WTC11 (cell line): ENCODE measurements around the gene FAM163A. TPM values are rescaled to one million over a fixed set of nuclear protein-coding genes. Genes with fewer than 3 reads are reported as not detected.

Source experiments
- ATAC-seq: fragments of 200-7000 bp; cut with Tn5 transposase; 2 replicates; pipeline ENCODE4 v1.10.0; 2021; ENCODE audit warnings: mild to moderate bottlenecking, moderate library complexity
- CTCF ChIA-PET: fragments of 300-600 bp; sonication (Branson Sonifier 250); formaldehyde crosslinking; loops from one replicate; lab custom pipeline; 2021; ENCODE audit warnings: antibody characterized with exemption; lab: Charles Lee
- POLR2A ChIA-PET: fragments of 350-600 bp; sonication (Branson Sonifier 250); formaldehyde crosslinking; loops from one replicate; lab custom pipeline; 2021; ENCODE audit warnings: antibody characterized with exemption; lab: Charles Lee
- DNase-seq: peaks from one replicate; pipeline ENCODE4 v3.0.0; 2021; ENCODE audit warnings: low spot score
- H3K27ac Mint-ChIP-seq: 2 replicates; pipeline ENCODE4 v1.8.0; 2021; ENCODE audit warnings: mixed read lengths
- H3K27me3 Mint-ChIP-seq: 2 replicates; pipeline ENCODE4 v1.8.0; 2021; ENCODE audit warnings: low read depth, mild to moderate bottlenecking, moderate library complexity, mixed read lengths
- H3K36me3 Mint-ChIP-seq: 2 replicates; pipeline ENCODE4 v1.8.0; 2021; ENCODE audit warnings: mixed read lengths
- H3K4me1 Mint-ChIP-seq: 2 replicates; pipeline ENCODE4 v1.8.0; 2022; ENCODE audit warnings: mixed read lengths
- H3K4me3 Mint-ChIP-seq: 2 replicates; pipeline ENCODE4 v1.8.0; 2021; ENCODE audit warnings: mild to moderate bottlenecking, moderate library complexity, mixed read lengths
- H3K9me3 Mint-ChIP-seq: 2 replicates; pipeline ENCODE4 v1.8.0; 2021; ENCODE audit warnings: mixed read lengths
- ATF3 ChIP-seq: sonication (generic); formaldehyde crosslinking; conservative IDR thresholded peaks from 2 replicates; pipeline ENCODE4 v1.8.1; 2022; ENCODE audit warnings: mild to moderate bottlenecking, missing genetic modification reagents
- CBFB ChIP-seq: sonication (generic); formaldehyde crosslinking; IDR thresholded peaks from 2 replicates; pipeline ENCODE4 v1.8.1; 2022; ENCODE audit warnings: mild to moderate bottlenecking, low read depth, missing genetic modification reagents
- E2F4 ChIP-seq: sonication (generic); formaldehyde crosslinking; IDR thresholded peaks from 2 replicates; pipeline ENCODE4 v1.8.1; 2022; ENCODE audit warnings: low read depth, mild to moderate bottlenecking, moderate library complexity, missing genetic modification reagents, borderline replicate concordance
- GRHL2 ChIP-seq: fragments of 250-450 bp; sonication (Bioruptor Pico); IDR thresholded peaks from 2 replicates; pipeline ENCODE4 v1.8.0; 2022; ENCODE audit warnings: mild to moderate bottlenecking, moderate library complexity; ENCODE audit not compliant: insufficient replicate concordance, severe bottlenecking
- GTF2I ChIP-seq: fragments of 250-450 bp; sonication (Bioruptor Pico); conservative IDR thresholded peaks from 2 replicates; pipeline ENCODE4 v1.4.0; 2021; ENCODE audit warnings: mild to moderate bottlenecking
- HMGA2 ChIP-seq: fragments of 250-450 bp; sonication (Bioruptor Pico); IDR thresholded peaks from 2 replicates; pipeline ENCODE4 v1.4.0; 2021; ENCODE audit warnings: mild to moderate bottlenecking, moderate library complexity
- IRF2 ChIP-seq: sonication (generic); formaldehyde crosslinking; IDR thresholded peaks from 2 replicates; pipeline ENCODE4 v1.8.0; 2022; ENCODE audit warnings: low read depth, missing genetic modification reagents, borderline replicate concordance
- JUN ChIP-seq: sonication (generic); formaldehyde crosslinking; IDR thresholded peaks from 2 replicates; pipeline ENCODE4 v1.8.0; 2023; ENCODE audit warnings: mild to moderate bottlenecking, missing genetic modification reagents
- KAT7 ChIP-seq: sonication (generic); formaldehyde crosslinking; IDR thresholded peaks from 2 replicates; pipeline ENCODE4 v1.8.1; 2023; ENCODE audit warnings: missing genetic modification reagents, mild to moderate bottlenecking, borderline replicate concordance
- MXD4 ChIP-seq: fragments of 250-450 bp; sonication (Bioruptor Pico); IDR thresholded peaks from 2 replicates; pipeline ENCODE4 v1.8.0; 2021; ENCODE audit warnings: mild to moderate bottlenecking, moderate library complexity, borderline replicate concordance
- MYBL2 ChIP-seq: sonication (generic); formaldehyde crosslinking; IDR thresholded peaks from 2 replicates; pipeline ENCODE4 v1.8.1; 2023; ENCODE audit warnings: mild to moderate bottlenecking, moderate library complexity, missing genetic modification reagents
- NR2C2 ChIP-seq: sonication (generic); formaldehyde crosslinking; IDR thresholded peaks from 2 replicates; pipeline ENCODE4 v1.8.0; 2022; ENCODE audit warnings: mild to moderate bottlenecking, missing genetic modification reagents
- NR3C1 ChIP-seq: sonication (generic); formaldehyde crosslinking; conservative IDR thresholded peaks from 2 replicates; pipeline ENCODE4 v1.8.1; 2023; ENCODE audit warnings: low read depth, mild to moderate bottlenecking, missing genetic modification reagents
- RELA ChIP-seq: sonication (generic); formaldehyde crosslinking; IDR thresholded peaks from 2 replicates; pipeline ENCODE4 v1.8.1; 2022; ENCODE audit warnings: missing genetic modification reagents, mild to moderate bottlenecking, borderline replicate concordance
- TEAD1 ChIP-seq: sonication (generic); formaldehyde crosslinking; IDR thresholded peaks from 2 replicates; pipeline ENCODE4 v1.8.0; 2022; ENCODE audit warnings: mild to moderate bottlenecking, missing genetic modification reagents
- TEAD4 ChIP-seq: sonication (generic); formaldehyde crosslinking; IDR thresholded peaks from 2 replicates; pipeline ENCODE4 v1.8.0; 2022; ENCODE audit warnings: mild to moderate bottlenecking, missing genetic modification reagents
- ZNF317 ChIP-seq: sonication (generic); formaldehyde crosslinking; IDR thresholded peaks from 2 replicates; pipeline ENCODE4 v1.8.1; 2023; ENCODE audit warnings: low read depth, mild to moderate bottlenecking, moderate library complexity, missing genetic modification reagents, borderline replicate concordance
- ZNF425 ChIP-seq: fragments of 250-450 bp; sonication (Bioruptor Pico); conservative IDR thresholded peaks from 2 replicates; pipeline ENCODE4 v1.9.0; 2021; ENCODE audit warnings: mild to moderate bottlenecking
- total RNA-seq: library from RNA; stranded (reverse); gene quantifications from 3 replicates; pipeline ENCODE4 v1.2.3, GENCODE V29; 2021
- TF ChIP-seq, protein P1 (sequence below): fragments of 250-450 bp; sonication (Bioruptor Pico); IDR thresholded peaks from 2 replicates; pipeline ENCODE4 v2.1.2; 2022; ENCODE audit warnings: mild to moderate bottlenecking, moderate library complexity
- TF ChIP-seq, protein P2 (sequence below): sonication (generic); formaldehyde crosslinking; IDR thresholded peaks from 2 replicates; pipeline ENCODE4 v1.8.1; 2022; ENCODE audit warnings: mild to moderate bottlenecking, moderate library complexity, missing genetic modification reagents
- TF ChIP-seq, protein P3 (sequence below): sonication (generic); formaldehyde crosslinking; IDR thresholded peaks from 2 replicates; pipeline ENCODE4 v1.8.0; 2022; ENCODE audit warnings: mild to moderate bottlenecking, missing genetic modification reagents
- TF ChIP-seq, protein P4 (sequence below): fragments of 250-450 bp; sonication (Bioruptor Pico); IDR thresholded peaks from 2 replicates; pipeline ENCODE4 v1.8.0; 2021; ENCODE audit warnings: mild to moderate bottlenecking

FAM163A gene
- total RNA-seq, 1 experiment from 2014 or later = 0.07 TPM

DNA sequence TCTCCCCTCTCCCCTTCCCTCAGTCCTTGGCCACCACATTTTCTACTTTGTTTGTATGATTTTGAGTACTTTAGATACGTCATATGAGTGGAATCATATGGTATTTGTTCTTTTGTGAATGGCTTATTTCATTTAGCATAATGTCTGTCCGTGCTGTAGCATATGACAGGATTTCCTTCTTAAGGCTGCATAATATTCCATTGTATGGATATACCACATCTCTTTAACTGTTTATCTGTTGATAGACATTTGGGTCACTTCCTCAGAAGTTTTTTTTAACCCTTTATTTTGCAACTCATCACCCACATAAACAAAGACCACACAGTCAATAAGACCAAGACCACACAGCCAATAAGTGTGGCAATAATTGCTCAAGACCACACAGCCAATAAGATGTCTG, 24.9 kb downstream of the FAM163A start:
- peaks cover 2% of the 10 kb centered on the region; the same call in 1 of the 2 replicates for H3K27me3 Mint-ChIP-seq
- CTCF ChIA-PET = interaction anchor here (1.7 kb wide), 1 partner anchor 47 kb away, joined by 4 read pairs; no protein-coding TSS in a partner anchor

GRCh38 chr1:179770887-179771502, 27.9 kb downstream of the FAM163A start:
- ATAC-seq (peak; percentile 84), DNase-seq (no peak)
- peaks cover 3% of the 10 kb centered on the region for H3K4me1 Mint-ChIP-seq
- no peak overlapping the region for H3K27ac Mint-ChIP-seq
- H3K27me3 Mint-ChIP-seq = no peaks in the 10 kb centered on the region
- no peak overlapping the region for H3K4me3 Mint-ChIP-seq
- H3K36me3 Mint-ChIP-seq = 0 out of 2 replicates have a peak, but pooled peaks cover 2% of the 10 kb centered on the region
- CTCF ChIA-PET = interaction anchor here (1.0 to 5.5 kb wide), 4 partner anchors 17 to 65 kb away, joined by 3 to 35 read pairs (median 12); no protein-coding TSS in a partner anchor
- peaks cover 16% of the 10 kb centered on the region for H3K9me3 Mint-ChIP-seq
- TF ChIP-seq IRF2 (CRISPR knock-in tag) (no peak), MXD4 (CRISPR knock-in tag) (no peak), TEAD4 (no peak), ZNF317 (no peak)
- TF ChIP-seq, protein P1, sequence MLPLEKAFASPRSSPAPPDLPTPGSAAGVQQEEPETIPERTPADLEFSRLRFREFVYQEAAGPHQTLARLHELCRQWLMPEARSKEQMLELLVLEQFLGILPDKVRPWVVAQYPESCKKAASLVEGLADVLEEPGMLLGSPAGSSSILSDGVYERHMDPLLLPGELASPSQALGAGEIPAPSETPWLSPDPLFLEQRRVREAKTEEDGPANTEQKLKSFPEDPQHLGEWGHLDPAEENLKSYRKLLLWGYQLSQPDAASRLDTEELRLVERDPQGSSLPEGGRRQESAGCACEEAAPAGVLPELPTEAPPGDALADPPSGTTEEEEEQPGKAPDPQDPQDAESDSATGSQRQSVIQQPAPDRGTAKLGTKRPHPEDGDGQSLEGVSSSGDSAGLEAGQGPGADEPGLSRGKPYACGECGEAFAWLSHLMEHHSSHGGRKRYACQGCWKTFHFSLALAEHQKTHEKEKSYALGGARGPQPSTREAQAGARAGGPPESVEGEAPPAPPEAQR (CRISPR knock-in tag) = no peak
- TF ChIP-seq, protein P2, sequence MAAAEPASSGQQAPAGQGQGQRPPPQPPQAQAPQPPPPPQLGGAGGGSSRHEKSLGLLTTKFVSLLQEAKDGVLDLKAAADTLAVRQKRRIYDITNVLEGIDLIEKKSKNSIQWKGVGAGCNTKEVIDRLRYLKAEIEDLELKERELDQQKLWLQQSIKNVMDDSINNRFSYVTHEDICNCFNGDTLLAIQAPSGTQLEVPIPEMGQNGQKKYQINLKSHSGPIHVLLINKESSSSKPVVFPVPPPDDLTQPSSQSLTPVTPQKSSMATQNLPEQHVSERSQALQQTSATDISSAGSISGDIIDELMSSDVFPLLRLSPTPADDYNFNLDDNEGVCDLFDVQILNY (CRISPR knock-in tag) = no peak
- TF ChIP-seq, protein P3, sequence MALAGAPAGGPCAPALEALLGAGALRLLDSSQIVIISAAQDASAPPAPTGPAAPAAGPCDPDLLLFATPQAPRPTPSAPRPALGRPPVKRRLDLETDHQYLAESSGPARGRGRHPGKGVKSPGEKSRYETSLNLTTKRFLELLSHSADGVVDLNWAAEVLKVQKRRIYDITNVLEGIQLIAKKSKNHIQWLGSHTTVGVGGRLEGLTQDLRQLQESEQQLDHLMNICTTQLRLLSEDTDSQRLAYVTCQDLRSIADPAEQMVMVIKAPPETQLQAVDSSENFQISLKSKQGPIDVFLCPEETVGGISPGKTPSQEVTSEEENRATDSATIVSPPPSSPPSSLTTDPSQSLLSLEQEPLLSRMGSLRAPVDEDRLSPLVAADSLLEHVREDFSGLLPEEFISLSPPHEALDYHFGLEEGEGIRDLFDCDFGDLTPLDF (CRISPR knock-in tag) = no peak
- POLR2A ChIA-PET = no interaction called here

More for the DNA sequence above, 24.9 kb downstream of the FAM163A start:
- peaks cover 3% of the 10 kb centered on the region for H3K4me1 Mint-ChIP-seq
- H3K9me3 Mint-ChIP-seq = peaks cover 25% of the 10 kb centered on the region
- POLR2A ChIA-PET = no interaction called here
- no peak overlapping the region for H3K27ac Mint-ChIP-seq
- no peak overlapping the region for H3K4me3 Mint-ChIP-seq
- TF ChIP-seq ZNF425 (CRISPR knock-in tag) (no peak), E2F4 (CRISPR knock-in tag) (no peak), NR2C2 (no peak), MYBL2 (CRISPR knock-in tag) (no peak), NR3C1 (CRISPR knock-in tag) (no peak), ATF3 (CRISPR knock-in tag) (no peak), JUN (no peak), RELA (CRISPR knock-in tag) (no peak), CBFB (no peak), TEAD1 (CRISPR knock-in tag) (no peak), HMGA2 (CRISPR knock-in tag) (no peak), GTF2I (CRISPR knock-in tag) (no peak), GRHL2 (no peak), KAT7 (CRISPR knock-in tag) (no peak)
- TF ChIP-seq, protein P4, sequence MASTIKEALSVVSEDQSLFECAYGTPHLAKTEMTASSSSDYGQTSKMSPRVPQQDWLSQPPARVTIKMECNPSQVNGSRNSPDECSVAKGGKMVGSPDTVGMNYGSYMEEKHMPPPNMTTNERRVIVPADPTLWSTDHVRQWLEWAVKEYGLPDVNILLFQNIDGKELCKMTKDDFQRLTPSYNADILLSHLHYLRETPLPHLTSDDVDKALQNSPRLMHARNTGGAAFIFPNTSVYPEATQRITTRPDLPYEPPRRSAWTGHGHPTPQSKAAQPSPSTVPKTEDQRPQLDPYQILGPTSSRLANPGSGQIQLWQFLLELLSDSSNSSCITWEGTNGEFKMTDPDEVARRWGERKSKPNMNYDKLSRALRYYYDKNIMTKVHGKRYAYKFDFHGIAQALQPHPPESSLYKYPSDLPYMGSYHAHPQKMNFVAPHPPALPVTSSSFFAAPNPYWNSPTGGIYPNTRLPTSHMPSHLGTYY (CRISPR knock-in tag) = no peak
- DNase-seq (no peak), ATAC-seq (no peak)
- peaks cover 10% of the 10 kb centered on the region for H3K36me3 Mint-ChIP-seq
